Daoy (cell line): Measurements from ENCODE around the gene MID1IP1. TPM values are rescaled to one million over a fixed set of nuclear protein-coding genes. Genes with fewer than 3 reads are reported as not detected.

Experiments
- DNase-seq: peaks from one replicate; pipeline ENCODE4 v3.0.0-alpha.2; 2015; ENCODE audit warnings: low read depth
- total RNA-seq: library from RNA; depleted of rRNA; stranded (reverse); fragments of >200 nt; shearing (Covaris generic); gene quantifications from 2 replicates; pipeline ENCODE4 v1.2.3, GENCODE V29; 2014; rRNA removed

The MID1IP1 gene
- total RNA-seq, 1 experiment from 2014 or later, result 36.8 TPM

- DNase-seq, result no peak
Observed at GRCh38 chrX:38816155-38816554, 14.9 kb downstream of the MID1IP1 start.

GRCh38 chrX:38817004-38817703 is 15.9 kb downstream of the MID1IP1 start:
- DNase-seq, result peak; percentile 44

GRCh38 chrX:38819163-38819562 is 17.9 kb downstream of the MID1IP1 start:
- DNase-seq, result no peak

- no peak for DNase-seq
Observed at GRCh38 chrX:38819709-38820108, 18.4 kb downstream of the MID1IP1 start.

- no peak for DNase-seq
Observed at GRCh38 chrX:38820751-38821150, 19.5 kb downstream of the MID1IP1 start.

GRCh38 chrX:38824176-38824575 is 22.9 kb downstream of the MID1IP1 start:
- DNase-seq, result no peak

GRCh38 chrX:38831949-38832348 is 30.7 kb downstream of the MID1IP1 start:
- no peak for DNase-seq

GRCh38 chrX:38837389-38837788 is 36.1 kb downstream of the MID1IP1 start:
- no peak for DNase-seq

GRCh38 chrX:38839277-38839676 is 38.0 kb downstream of the MID1IP1 start:
- DNase-seq, result no peak

GRCh38 chrX:38839944-38840343 is 38.7 kb downstream of the MID1IP1 start:
- no peak for DNase-seq

GRCh38 chrX:38841750-38842149 is 40.5 kb downstream of the MID1IP1 start:
- no peak for DNase-seq

GRCh38 chrX:38845426-38845825 is 44.2 kb downstream of the MID1IP1 start:
- DNase-seq, result no peak

- DNase-seq, result no peak
Observed at GRCh38 chrX:38847206-38847902, 46.1 kb downstream of the MID1IP1 start.

- no peak for DNase-seq
Observed at GRCh38 chrX:38847903-38848230, 46.6 kb downstream of the MID1IP1 start.

- DNase-seq, result no peak
Observed at GRCh38 chrX:38848671-38849455, 47.6 kb downstream of the MID1IP1 start.

- no peak for DNase-seq
Observed at GRCh38 chrX:38850807-38851544, 49.7 kb downstream of the MID1IP1 start.

GRCh38 chrX:38854305-38854704 is 53.0 kb downstream of the MID1IP1 start:
- DNase-seq, result no peak

Other genes starting within 250 kb of the MID1IP1 start
- 0.63 TPM in 1 of 2 replicates, not detected in the other for gene TSPAN7, start 239.9 kb upstream of the MID1IP1 start, total RNA-seq